Fibroblast of lung (primary cell): Measurements from ENCODE around the gene RNU6-9.

ENCODE experiments used
- EZH2 ChIP-seq: IDR thresholded peaks from 2 replicates; pipeline ENCODE4 v1.5.1; 2012; ENCODE audit warnings: low read length, control low read depth, mild to moderate bottlenecking; ENCODE audit errors: missing control alignments
- TF ChIP-seq, protein P1 (sequence below), 2 donors: IDR thresholded peaks in 1 of 2; conservative IDR thresholded peaks in 1 of 2; 1 replicate in 1 of 2; 2 replicates in 1 of 2; pipeline ENCODE4 v1.5.1; 2011 to 2012; ENCODE audit warnings: low read length in 2 of 2, control low read depth in 1 of 2, inconsistent platforms in 1 of 2, low read depth in 1 of 2, mild to moderate bottlenecking in 1 of 2

DNA sequence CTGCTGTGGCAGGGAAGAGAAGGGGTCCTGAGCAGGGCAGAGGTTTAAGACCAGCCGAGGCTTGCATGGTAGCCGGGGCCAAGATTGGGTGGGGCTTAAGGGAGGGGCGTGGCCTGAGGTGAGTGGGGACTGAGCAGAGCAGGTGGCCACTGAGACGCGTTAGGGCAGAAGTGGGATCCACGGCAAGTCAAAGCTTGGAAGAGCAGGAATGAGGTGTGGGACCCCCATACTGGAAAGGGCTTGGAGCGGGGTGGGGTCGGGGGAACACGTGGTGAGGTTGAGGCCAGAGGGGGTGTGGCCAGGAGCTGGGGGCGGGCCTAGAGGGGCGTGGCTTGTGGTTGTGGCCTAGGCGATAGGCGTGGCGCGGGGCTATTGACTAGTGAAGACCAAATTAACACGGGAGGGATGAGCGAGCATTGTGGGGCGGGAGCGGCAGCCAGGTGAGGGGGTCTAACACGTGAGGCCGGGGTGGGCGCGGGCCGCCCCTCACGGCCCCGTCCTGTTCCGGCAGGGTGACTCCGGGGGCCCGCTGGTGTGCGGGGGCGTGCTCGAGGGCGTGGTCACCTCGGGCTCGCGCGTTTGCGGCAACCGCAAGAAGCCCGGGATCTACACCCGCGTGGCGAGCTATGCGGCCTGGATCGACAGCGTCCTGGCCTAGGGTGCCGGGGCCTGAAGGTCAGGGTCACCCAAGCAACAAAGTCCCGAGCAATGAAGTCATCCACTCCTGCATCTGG lies 30.5 kb upstream of the RNU6-9 start:
- TF ChIP-seq, protein P1, sequence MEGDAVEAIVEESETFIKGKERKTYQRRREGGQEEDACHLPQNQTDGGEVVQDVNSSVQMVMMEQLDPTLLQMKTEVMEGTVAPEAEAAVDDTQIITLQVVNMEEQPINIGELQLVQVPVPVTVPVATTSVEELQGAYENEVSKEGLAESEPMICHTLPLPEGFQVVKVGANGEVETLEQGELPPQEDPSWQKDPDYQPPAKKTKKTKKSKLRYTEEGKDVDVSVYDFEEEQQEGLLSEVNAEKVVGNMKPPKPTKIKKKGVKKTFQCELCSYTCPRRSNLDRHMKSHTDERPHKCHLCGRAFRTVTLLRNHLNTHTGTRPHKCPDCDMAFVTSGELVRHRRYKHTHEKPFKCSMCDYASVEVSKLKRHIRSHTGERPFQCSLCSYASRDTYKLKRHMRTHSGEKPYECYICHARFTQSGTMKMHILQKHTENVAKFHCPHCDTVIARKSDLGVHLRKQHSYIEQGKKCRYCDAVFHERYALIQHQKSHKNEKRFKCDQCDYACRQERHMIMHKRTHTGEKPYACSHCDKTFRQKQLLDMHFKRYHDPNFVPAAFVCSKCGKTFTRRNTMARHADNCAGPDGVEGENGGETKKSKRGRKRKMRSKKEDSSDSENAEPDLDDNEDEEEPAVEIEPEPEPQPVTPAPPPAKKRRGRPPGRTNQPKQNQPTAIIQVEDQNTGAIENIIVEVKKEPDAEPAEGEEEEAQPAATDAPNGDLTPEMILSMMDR (conservative IDR thresholded peaks at IDR 0.05 in 1 of 2, IDR thresholded peaks at IDR 0.05 in 1 of 2; ENCODE audit: low read depth in 1 of 2, low read length in 2 of 2): no peak
- no peak for TF ChIP-seq EZH2
